Vagina (tissue), 2 donors: ENCODE results near the gene ARHGAP10. TPM values are rescaled to one million over a fixed set of nuclear protein-coding genes. Genes with fewer than 3 reads are reported as not detected.

Experiments
- DNase-seq, 2 donors: peaks; one replicate each; pipeline ENCODE4 v3.0.0-alpha.2; 2017; ENCODE audit errors: extremely low spot score in 2 of 2
- H3K27ac ChIP-seq: fragments of 200-600 bp; sonication (generic); one replicate; pipeline ENCODE4 v1.5.1; 2019
- H3K27me3 ChIP-seq: fragments of 200-600 bp; sonication (generic); one replicate; pipeline ENCODE4 v1.5.1; 2019
- H3K36me3 ChIP-seq, 2 donors: fragments of 200-600 bp; sonication (generic); one replicate each; pipeline ENCODE4 v1.5.1; 2017 to 2019
- H3K4me1 ChIP-seq: fragments of 200-600 bp; sonication (generic); one replicate; pipeline ENCODE4 v1.5.1; 2019
- H3K4me3 ChIP-seq, 2 donors: fragments of 200-600 bp; sonication (generic); 1 replicate in 1 of 2; 2 replicates in 1 of 2; pipeline ENCODE4 v1.5.1; 2016 to 2019
- H3K9me3 ChIP-seq: fragments of 200-600 bp; sonication (generic); one replicate; pipeline ENCODE4 v1.5.1; 2019
- POLR2A ChIP-seq, 2 donors: fragments of 450-650 bp; IDR thresholded peaks; one replicate each; pipeline ENCODE4 v1.6.1; 2017; ENCODE audit warnings: antibody characterized with exemption in 2 of 2, mild to moderate bottlenecking in 2 of 2, moderate library complexity in 2 of 2
- POLR2AphosphoS5 ChIP-seq, 2 donors: sonication (generic); formaldehyde crosslinking; IDR thresholded peaks; one replicate each; pipeline ENCODE4 v1.9.0; 2017; ENCODE audit warnings: antibody characterized with exemption in 2 of 2, mild to moderate bottlenecking in 2 of 2, low read depth in 1 of 2; ENCODE audit not compliant: insufficient read depth in 1 of 2
- intact Hi-C: fragments of 100-400 bp; cut with DNase I; formaldehyde crosslinking; loops from one replicate; pipeline ENCODE4 v1.15.1; 2023
- total RNA-seq: library from RNA; depleted of rRNA; stranded (reverse); fragments of >200 nt; gene quantifications from one replicate; pipeline ENCODE4 v1.2.3, GENCODE V29; 2016
- TF ChIP-seq, protein P1 (sequence below), 3 experiments: fragments of 450-650 bp in 2 of 3; fragments of 200-600 bp in 1 of 3; sonication (generic) in 1 of 3; IDR thresholded peaks; one replicate each; pipeline ENCODE4 v1.5.1; 2017 to 2019; ENCODE audit warnings: antibody characterized with exemption in 3 of 3, mild to moderate bottlenecking in 2 of 3, moderate library complexity in 2 of 3

ARHGAP10 gene
- total RNA-seq, 1 donor from 2014 or later = 55.5 TPM

DNA sequence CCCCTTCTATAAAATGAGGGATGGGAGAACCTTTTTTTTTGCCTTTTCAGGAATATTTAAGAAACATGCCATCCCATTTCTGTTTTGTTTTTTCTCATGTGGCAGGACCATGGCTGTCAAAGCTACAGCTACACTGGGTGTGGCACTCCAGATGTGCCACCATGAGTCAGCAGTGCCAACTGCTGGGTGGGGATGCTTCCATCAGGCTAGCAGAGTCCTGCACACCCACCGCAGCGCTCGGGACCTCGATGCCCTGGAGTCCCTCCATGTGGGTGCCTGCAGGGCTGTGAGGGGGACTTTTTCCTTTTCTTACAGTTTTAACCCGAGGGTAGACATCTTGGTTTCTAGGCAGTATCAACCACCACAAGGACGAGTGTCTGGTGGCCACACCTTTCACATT, 357.7 kb downstream of the ARHGAP10 start:
- intact Hi-C loops = no loop called here
- no peak for DNase-seq
- Histone ChIP-seq H3K4me3 (no peak overlapping the region), H3K27me3 (no peaks in the 10 kb centered on the region), H3K9me3 (no peaks in the 10 kb centered on the region), H3K36me3 (no peaks in the 10 kb centered on the region), H3K4me1 (no peaks in the 10 kb centered on the region), H3K27ac (no peak overlapping the region)
- TF ChIP-seq, protein P1, sequence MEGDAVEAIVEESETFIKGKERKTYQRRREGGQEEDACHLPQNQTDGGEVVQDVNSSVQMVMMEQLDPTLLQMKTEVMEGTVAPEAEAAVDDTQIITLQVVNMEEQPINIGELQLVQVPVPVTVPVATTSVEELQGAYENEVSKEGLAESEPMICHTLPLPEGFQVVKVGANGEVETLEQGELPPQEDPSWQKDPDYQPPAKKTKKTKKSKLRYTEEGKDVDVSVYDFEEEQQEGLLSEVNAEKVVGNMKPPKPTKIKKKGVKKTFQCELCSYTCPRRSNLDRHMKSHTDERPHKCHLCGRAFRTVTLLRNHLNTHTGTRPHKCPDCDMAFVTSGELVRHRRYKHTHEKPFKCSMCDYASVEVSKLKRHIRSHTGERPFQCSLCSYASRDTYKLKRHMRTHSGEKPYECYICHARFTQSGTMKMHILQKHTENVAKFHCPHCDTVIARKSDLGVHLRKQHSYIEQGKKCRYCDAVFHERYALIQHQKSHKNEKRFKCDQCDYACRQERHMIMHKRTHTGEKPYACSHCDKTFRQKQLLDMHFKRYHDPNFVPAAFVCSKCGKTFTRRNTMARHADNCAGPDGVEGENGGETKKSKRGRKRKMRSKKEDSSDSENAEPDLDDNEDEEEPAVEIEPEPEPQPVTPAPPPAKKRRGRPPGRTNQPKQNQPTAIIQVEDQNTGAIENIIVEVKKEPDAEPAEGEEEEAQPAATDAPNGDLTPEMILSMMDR (IDR thresholded peaks at IDR 0.05) = no peak
- TF ChIP-seq POLR2A (IDR thresholded peaks at IDR 0.05) (no peak), POLR2AphosphoS5 (IDR thresholded peaks at IDR 0.05; ENCODE audit: insufficient read depth in 1 of 2, low read depth in 1 of 2) (no peak)

DNA sequence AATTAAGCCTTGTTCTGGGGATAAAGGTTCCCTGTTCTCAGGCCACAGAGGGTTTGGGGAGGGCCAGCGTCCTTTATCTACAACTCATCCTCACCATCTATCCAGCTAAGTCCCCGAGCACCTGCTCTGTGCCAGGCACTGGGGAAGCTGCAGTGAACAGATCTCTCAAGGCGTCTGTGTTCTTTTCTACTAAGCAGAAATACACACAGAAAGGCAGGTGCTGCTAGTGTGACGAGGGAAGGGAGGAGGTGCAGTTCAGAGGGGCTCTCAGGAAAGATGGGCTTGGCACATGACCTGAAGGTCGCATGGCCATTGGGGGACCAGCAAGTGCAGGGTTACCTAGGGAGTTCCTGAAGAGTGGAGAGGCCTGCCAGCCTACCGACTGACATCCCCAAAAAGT, 358.1 kb downstream of the ARHGAP10 start:
- Histone ChIP-seq H3K36me3 (no peaks in the 10 kb centered on the region), H3K9me3 (no peaks in the 10 kb centered on the region), H3K4me3 (no peak overlapping the region), H3K27me3 (no peaks in the 10 kb centered on the region), H3K4me1 (no peaks in the 10 kb centered on the region), H3K27ac (no peak overlapping the region)
- no peak for TF ChIP-seq POLR2AphosphoS5 (IDR thresholded peaks at IDR 0.05; ENCODE audit: insufficient read depth in 1 of 2, low read depth in 1 of 2)
- no peak for TF ChIP-seq POLR2A (IDR thresholded peaks at IDR 0.05)
- intact Hi-C loops = no loop called here
- DNase-seq = peak in 1 of 2 donors; percentile 75

DNA sequence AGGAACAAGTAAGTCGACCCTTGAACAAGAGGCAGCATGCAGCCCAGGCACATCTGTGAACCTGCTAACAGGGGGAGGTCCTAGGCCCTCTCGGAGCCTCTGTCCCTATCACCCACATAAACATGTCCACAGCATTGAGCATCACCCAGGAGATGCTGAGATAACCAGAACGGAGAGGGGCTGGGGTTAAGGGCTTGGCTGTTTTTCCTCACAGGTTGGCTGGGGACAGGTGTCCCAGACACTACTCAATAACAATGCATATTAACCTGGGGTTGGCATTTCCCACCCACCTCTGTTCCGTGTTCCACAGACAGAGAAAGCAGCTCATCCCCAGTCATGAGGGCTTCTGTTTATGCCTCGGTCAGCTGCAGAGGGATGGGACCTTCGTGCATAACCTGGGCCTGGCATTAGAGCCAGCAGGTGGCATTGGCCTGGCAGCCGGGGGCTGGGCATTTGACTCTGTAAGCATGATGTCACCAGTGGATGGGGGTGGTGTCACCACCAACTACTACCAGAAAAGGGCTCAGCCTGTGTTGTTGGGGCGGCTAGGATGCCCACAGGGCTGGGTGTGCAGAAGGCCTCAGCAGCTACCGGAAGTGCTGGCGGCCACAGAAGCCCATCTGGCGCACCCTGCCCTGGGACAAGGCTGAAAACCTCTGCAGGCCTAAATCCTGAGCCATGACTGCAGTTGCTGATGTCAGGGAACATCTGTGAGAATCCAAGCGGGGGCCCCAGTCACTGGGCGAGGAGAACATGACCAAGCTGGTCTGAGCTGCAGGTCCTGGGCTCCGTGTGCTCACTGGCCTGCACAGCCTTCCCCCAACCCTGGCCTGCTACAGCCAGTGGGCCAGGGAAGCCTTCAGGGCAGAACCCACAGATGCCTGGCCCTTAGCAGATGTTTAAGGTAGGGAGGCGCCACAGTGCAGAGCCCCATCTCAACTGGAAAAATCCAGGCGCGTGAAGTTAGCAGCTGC, 358.9 kb downstream of the ARHGAP10 start:
- TF ChIP-seq POLR2A (IDR thresholded peaks at IDR 0.05) (no peak), POLR2AphosphoS5 (IDR thresholded peaks at IDR 0.05; ENCODE audit: insufficient read depth in 1 of 2, low read depth in 1 of 2) (no peak)
- TF ChIP-seq, protein P1 (IDR thresholded peaks at IDR 0.05) = no peak
- Histone ChIP-seq H3K4me1 (no peaks in the 10 kb centered on the region), H3K27me3 (no peaks in the 10 kb centered on the region), H3K4me3 (no peak overlapping the region), H3K36me3 (no peaks in the 10 kb centered on the region), H3K27ac (no peak overlapping the region), H3K9me3 (no peaks in the 10 kb centered on the region)
- intact Hi-C loops = no loop called here
- peak in 1 of 2 donors; percentile 83 for DNase-seq

DNA sequence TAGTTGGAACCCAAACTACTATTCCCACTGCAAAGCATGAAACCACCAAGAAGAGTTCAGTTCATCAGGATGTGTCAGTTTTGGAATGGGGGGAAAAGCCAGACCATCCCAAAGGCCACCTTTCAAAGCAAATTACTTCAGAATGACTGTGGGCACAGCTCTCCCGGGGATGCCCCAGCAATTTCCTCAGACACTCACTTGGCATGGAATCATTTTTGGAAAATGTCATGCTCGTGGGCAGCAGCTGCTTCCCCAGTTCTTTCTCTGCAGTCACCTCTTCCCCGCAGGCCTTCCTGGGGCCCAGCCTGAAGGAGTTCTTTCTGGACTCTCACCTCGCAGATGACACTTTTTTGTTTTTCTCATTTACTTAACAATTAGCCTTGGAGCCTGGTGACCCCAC, 360.0 kb downstream of the ARHGAP10 start:
- Histone ChIP-seq H3K9me3 (no peaks in the 10 kb centered on the region), H3K4me1 (no peaks in the 10 kb centered on the region), H3K4me3 (no peak overlapping the region), H3K27ac (no peak overlapping the region), H3K27me3 (no peaks in the 10 kb centered on the region), H3K36me3 (no peaks in the 10 kb centered on the region)
- intact Hi-C loops = no loop called here
- DNase-seq = no peak
- TF ChIP-seq, protein P1 (IDR thresholded peaks at IDR 0.05) = no peak
- TF ChIP-seq POLR2AphosphoS5 (IDR thresholded peaks at IDR 0.05; ENCODE audit: insufficient read depth in 1 of 2, low read depth in 1 of 2) = no peak
- no peak for TF ChIP-seq POLR2A (IDR thresholded peaks at IDR 0.05)

DNA sequence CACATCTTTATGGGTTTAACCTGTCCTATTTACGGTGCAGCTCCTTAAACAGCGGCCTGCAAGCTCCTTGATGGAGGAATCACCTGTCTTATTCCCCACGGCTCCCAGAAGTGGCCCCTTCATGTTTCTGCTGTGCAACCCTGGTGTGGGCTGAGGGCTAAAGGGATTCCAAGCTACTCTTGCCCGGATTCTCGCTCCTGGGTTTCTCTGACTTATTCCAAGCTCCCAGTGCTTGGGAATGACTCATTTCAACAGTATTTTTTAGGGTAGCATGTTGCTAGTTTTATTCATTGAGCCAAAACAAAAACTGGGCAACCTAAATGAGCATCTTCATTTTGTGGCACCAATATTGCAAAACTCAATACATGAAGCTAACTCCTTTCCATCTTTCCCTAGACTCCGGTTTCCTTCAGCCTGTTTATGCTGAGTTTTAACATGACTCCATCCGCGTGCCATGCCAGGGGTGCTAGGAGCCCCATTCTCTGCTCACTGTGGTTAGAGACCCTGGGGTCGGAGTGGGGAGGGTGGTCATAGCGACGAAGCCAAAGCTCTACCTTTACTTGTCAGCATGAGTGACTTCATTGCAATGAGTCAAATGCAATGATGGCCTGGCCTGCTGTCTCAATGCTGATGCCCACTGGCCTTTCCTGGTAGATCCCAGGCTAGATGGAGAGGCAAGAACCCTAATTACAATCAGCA, 360.6 kb downstream of the ARHGAP10 start:
- no peaks in the 10 kb centered on the region for H3K4me1 ChIP-seq
- no peak overlapping the region for H3K27ac ChIP-seq
- H3K4me3 ChIP-seq = no peak overlapping the region
- DNase-seq = no peak
- no peaks in the 10 kb centered on the region for H3K27me3 ChIP-seq
- H3K9me3 ChIP-seq = no peaks in the 10 kb centered on the region
- H3K36me3 ChIP-seq = no peaks in the 10 kb centered on the region
- intact Hi-C loops = no loop called here
- TF ChIP-seq POLR2AphosphoS5 (IDR thresholded peaks at IDR 0.05; ENCODE audit: insufficient read depth in 1 of 2, low read depth in 1 of 2) (no peak), POLR2A (IDR thresholded peaks at IDR 0.05) (no peak)
- TF ChIP-seq, protein P1 (IDR thresholded peaks at IDR 0.05) = no peak
